Astrocyte of the cerebellum (primary cell): ENCODE results near the gene PACRG.
A peak's percentile ranks its signal among the peaks of the same experiment; 100 is the strongest.

Source experiments
- DNase-seq: peaks from one replicate; pipeline ENCODE4 v3.0.0-alpha.2; 2011; ENCODE audit warnings: low read depth
- H3K4me3 ChIP-seq: 2 replicates; pipeline ENCODE4 v1.5.1; 2011; ENCODE audit warnings: mild to moderate bottlenecking, low read depth, low read length, moderate library complexity
- in situ Hi-C: cut with HindIII; loops from 2 replicates; pipeline ENCODE4 v1.10.0; 2017; ENCODE audit warnings: low sequenced_read_pairs
- TF ChIP-seq, protein P1 (sequence below): IDR thresholded peaks from 2 replicates; pipeline ENCODE4 v1.5.1; 2012; ENCODE audit warnings: low read length, low read depth, moderate library complexity, mild to moderate bottlenecking; ENCODE audit errors: missing control alignments

The PACRG gene

GRCh38 chr6:163259689-163260088, 531.9 kb downstream of the PACRG start:
- no peak for DNase-seq
- H3K4me3 ChIP-seq: no peak overlapping the region
- in situ Hi-C loops: no loop called here
- TF ChIP-seq, protein P1, sequence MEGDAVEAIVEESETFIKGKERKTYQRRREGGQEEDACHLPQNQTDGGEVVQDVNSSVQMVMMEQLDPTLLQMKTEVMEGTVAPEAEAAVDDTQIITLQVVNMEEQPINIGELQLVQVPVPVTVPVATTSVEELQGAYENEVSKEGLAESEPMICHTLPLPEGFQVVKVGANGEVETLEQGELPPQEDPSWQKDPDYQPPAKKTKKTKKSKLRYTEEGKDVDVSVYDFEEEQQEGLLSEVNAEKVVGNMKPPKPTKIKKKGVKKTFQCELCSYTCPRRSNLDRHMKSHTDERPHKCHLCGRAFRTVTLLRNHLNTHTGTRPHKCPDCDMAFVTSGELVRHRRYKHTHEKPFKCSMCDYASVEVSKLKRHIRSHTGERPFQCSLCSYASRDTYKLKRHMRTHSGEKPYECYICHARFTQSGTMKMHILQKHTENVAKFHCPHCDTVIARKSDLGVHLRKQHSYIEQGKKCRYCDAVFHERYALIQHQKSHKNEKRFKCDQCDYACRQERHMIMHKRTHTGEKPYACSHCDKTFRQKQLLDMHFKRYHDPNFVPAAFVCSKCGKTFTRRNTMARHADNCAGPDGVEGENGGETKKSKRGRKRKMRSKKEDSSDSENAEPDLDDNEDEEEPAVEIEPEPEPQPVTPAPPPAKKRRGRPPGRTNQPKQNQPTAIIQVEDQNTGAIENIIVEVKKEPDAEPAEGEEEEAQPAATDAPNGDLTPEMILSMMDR: no peak

GRCh38 chr6:163260111-163260895, 532.5 kb downstream of the PACRG start:
- in situ Hi-C loops: no loop called here
- no peak overlapping the region for H3K4me3 ChIP-seq
- TF ChIP-seq, protein P1: no peak
- peak; percentile 28 for DNase-seq

GRCh38 chr6:163260911-163261310, 533.1 kb downstream of the PACRG start:
- no peak overlapping the region for H3K4me3 ChIP-seq
- in situ Hi-C loops: no loop called here
- TF ChIP-seq, protein P1: no peak
- no peak for DNase-seq

- DNase-seq: no peak
- TF ChIP-seq, protein P1: no peak
- in situ Hi-C loops: no loop called here
- H3K4me3 ChIP-seq: no peak overlapping the region
These were observed 533.6 kb downstream of the PACRG start for GRCh38 chr6:163261361-163261760.

GRCh38 chr6:163262080-163262479, 534.3 kb downstream of the PACRG start:
- H3K4me3 ChIP-seq: no peak overlapping the region
- no peak for DNase-seq
- in situ Hi-C loops: no loop called here
- TF ChIP-seq, protein P1: no peak

DNA sequence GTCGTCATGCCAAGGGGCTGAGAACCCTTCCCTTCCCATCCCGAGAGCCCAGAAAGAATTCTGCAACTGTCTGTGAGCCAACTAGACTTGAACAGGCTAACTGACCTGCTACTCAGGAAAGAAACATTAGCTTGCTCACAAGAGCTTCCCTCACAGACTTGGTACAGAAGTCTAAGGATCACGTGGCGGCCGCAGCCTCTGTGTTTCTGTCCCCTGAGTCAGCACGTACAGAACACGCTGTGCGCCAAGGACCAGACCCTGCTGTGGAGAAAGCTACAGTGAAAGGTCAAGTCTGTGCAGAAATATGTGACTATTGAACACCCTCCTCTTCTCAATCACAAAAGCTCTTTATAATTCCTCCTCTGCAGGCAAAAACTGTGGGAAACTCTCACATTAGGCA, 535.4 kb downstream of the PACRG start:
- TF ChIP-seq, protein P1: no peak
- DNase-seq: peak; percentile 18
- in situ Hi-C loops: no loop called here
- no peak overlapping the region for H3K4me3 ChIP-seq
